AG10803 (cell line): ENCODE data around the gene ABHD2.
A peak's percentile ranks its signal among the peaks of the same experiment; 100 is the strongest.

Experiments used
- DNase-seq: peaks from one replicate; pipeline ENCODE4 v3.0.0; 2010; ENCODE audit warnings: low read depth
- H3K4me3 ChIP-seq: 2 replicates; pipeline ENCODE4 v1.5.1; 2011; ENCODE audit warnings: mild to moderate bottlenecking, low read length, control low read depth
- TF ChIP-seq, protein P1 (sequence below): conservative IDR thresholded peaks from 2 replicates; pipeline ENCODE4 v1.5.1; 2011; ENCODE audit warnings: mild to moderate bottlenecking, low read length, control low read depth, inconsistent platforms

ABHD2 gene

DNA sequence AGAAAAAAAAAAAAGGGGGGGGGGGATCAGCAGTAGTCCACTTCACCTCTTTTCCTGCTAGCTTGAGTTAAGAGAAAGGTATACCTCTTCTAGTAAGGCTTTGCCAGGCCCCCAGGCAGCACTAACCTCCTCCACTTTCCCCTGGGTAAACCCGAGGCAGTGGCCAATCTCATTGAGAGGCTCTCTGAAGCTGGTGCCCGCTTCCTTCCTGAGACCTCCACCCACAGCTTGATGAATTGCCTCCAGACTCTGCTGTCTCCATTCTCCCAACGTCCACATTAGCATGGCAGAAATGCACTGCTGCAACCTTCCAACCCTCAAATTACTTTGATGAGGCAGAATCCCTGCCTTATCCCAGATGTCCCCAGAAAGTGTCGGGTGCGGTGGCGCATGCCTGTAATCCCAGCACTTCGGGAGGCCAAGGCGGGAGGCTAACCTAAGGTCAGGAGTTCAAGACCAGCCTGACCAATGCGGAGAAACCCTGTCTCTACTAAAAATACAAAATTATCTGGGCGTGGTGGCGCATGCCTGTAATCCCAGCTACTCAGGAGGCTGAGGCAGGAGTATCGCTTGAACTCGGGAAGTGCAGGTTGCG lies 117.8 kb downstream of the ABHD2 start:
- H3K4me3 ChIP-seq, result no peak overlapping the region
- TF ChIP-seq, protein P1, sequence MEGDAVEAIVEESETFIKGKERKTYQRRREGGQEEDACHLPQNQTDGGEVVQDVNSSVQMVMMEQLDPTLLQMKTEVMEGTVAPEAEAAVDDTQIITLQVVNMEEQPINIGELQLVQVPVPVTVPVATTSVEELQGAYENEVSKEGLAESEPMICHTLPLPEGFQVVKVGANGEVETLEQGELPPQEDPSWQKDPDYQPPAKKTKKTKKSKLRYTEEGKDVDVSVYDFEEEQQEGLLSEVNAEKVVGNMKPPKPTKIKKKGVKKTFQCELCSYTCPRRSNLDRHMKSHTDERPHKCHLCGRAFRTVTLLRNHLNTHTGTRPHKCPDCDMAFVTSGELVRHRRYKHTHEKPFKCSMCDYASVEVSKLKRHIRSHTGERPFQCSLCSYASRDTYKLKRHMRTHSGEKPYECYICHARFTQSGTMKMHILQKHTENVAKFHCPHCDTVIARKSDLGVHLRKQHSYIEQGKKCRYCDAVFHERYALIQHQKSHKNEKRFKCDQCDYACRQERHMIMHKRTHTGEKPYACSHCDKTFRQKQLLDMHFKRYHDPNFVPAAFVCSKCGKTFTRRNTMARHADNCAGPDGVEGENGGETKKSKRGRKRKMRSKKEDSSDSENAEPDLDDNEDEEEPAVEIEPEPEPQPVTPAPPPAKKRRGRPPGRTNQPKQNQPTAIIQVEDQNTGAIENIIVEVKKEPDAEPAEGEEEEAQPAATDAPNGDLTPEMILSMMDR, result no peak
- no peak for DNase-seq

DNA sequence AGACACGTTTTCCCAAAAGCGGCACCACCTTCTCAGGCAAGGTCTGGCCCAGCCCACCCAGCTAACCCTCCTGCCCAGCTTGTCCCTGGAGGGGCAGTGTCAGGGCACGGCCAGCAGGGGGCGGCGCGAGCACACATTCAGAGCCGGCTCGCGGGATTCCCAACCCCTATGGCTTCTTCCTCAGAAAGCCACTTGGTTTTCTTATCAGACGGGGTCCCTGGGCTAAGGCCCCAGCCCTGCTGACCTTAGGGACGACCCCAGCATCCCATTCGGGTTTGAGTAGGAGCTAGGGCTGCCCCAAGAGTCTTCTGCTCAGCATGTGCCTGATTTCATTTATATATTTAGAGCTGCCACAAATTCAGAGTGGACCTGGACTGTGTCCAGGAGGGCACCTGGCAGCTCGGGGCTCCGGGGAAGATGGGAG lies 118.7 kb downstream of the ABHD2 start:
- H3K4me3 ChIP-seq, result peak overlapping the region; percentile 35
- TF ChIP-seq, protein P1, result peak; percentile 98
- peak; percentile 51 for DNase-seq

DNA sequence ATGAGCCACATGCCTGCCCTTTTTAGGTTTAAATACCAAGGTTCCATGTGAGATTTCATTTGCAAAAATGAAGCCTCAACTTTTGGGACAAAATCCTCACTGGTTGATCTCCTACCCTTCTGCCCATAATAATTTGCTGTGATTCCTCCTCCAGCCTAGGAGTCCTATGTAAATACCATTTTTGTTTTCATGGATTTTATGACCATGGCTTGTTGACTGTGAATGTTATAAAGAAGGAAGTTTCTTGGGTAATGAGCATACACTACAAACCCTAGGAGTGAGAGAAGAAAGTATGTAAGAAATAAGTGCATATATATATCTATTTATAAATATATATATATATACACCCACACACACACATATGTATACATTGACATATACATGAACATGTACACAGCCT lies 120.0 kb downstream of the ABHD2 start:
- DNase-seq, result no peak
- TF ChIP-seq, protein P1, result no peak
- no peak overlapping the region for H3K4me3 ChIP-seq

DNA sequence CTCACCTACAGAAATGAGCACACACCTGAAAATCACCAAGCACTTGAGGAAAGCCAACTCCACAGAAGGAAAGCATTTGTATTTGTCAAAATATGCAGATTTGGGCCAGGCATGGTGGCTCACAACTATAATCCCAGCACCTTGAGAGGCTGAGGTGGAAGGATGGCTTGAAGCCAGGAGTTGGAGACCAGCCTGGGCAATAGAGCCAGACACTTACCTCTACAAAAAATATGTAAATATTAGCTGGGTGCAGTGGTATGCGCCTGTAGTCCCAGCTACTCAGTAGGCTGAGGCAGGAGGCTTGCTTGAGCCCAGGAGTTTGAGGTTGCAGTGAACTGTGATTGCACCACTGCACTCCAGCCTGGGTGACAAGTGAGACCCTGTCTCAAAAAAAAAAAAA lies 120.8 kb downstream of the ABHD2 start:
- no peak overlapping the region for H3K4me3 ChIP-seq
- TF ChIP-seq, protein P1, result no peak

GRCh38 chr15:89211678-89212170 lies 123.5 kb downstream of the ABHD2 start:
- TF ChIP-seq, protein P1, result no peak
- DNase-seq, result peak; percentile 33
- no peak overlapping the region for H3K4me3 ChIP-seq

More for the DNA sequence above, 120.8 kb downstream of the ABHD2 start:
- no peak for DNase-seq

DNA sequence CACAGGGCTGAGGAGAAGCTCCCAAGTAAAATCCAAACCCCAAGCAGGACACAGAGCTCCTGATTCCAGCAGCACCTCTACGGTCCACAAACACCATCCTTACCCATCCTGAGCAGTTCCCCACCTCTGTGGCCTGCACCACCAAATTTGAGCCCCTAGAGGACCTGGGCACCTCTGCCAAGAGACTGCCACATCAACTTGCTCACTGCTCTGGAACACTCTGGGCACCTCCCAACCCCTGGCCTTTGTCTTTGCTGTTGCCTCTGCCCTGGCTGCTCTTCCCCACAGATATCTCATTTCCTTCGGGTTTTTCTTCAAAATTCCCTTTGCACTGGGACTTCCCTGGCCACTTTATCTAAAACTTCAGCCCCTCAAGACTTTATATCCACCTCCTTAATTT lies 127.4 kb downstream of the ABHD2 start:
- no peak for DNase-seq
- TF ChIP-seq, protein P1, result no peak
- H3K4me3 ChIP-seq, result no peak overlapping the region

DNA sequence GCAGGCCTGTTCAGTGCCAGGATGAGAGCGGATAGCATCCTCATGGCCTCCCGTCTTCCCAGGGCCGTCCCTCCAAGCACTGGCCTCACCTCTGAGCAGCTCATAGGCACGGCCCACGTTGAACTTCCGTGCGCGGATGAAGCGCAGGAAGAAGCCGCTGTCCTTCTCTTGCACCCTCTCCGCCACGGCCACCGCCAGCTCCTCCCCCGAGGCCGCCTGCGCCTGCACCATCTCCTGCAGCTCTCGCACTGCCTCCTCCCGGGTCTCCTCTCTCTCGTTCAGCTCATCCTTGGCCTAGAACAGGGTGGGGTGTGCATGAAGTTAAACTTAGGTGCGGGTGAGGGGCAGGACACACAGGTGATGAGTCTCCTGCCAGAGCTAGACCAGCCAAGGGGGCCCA lies 128.8 kb downstream of the ABHD2 start:
- no peak for DNase-seq
- TF ChIP-seq, protein P1, result no peak
- H3K4me3 ChIP-seq, result no peak overlapping the region
